Measurements from ENCODE around the gene FBXO41.

Gene FBXO41

DNA sequence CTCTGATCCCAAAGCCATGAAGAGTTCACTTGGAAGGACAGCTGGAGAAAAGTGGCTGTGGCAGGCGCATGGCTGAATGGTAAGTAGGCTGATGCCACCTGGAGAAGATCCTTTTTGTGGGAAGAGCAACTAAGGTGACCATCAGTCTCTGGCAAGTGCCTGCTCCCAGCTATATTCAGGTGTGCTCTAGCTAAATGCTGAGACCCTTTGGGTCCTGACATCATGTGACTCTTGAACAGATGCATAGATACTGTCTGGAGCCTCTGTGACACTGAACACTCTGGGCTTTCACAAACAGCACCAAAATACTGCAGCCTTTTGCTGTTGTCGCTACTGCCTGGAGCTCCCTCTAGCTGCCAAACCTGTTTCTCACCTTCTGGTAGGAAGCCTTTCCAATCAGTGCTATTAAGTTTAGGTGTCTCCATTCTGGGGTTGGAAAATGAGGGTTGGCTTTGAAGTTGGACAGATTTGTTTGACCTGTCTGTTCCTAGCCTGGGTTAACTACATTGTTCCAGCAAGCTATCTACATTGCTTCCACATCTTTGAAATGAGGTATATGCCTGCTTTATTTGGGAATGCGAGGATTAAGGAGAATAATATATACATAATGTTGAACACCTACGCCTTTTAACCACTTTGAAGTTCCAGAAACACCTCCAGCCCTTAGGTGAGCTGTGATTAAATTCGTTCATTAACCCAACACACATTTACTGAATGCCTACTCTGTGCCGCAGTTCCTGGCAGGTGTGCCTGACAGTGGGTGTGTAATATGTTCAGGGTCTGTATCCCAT lies 6.0 kb upstream of the FBXO41 start:
- DNase-seq (ENCODE audit: low spot score), result peak; percentile 39

DNA sequence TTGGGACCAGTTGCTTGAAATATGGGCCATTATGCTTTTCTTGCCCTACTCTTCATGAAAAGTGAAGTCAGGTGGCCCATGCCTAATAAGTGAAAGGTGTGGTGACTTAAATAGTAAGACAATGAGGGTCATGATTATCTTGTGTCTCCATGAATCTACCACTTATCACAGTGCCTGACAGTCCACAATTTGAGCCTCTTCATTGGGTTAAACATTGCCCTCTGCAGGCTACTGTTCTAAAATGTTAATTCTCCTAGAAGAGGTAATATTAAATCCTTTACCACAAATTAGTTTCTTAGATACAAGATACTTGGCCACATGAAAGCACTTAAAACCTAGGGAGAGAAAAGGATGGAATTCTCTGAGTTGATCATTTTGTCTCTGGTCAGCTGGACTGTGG lies 5.0 kb upstream of the FBXO41 start:
- DNase-seq (ENCODE audit: low spot score), result no peak

DNA sequence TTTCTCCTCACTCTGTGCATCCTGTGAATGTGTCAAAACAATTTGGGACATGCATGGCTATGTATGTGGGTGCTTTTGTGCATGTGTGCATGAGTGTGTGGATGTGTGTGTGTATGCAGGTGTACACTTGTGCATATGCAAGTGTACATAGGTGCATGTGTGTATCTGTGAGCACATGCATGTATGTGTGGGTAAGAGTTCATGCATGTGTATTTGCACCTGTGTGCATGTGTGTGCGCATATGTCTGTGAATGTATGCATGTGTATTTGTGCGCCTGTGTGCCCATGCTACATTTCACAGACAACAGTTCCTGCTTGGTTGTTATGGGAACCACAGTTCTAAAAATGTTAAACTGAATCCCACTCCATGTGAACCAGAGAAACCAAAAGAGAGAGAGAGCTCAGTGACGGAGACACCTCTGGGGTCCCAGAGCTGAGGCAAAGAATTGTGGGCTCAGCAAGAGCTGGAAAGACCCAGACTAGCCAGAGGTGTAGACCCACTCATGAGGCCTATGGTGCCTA lies 1.9 kb upstream of the FBXO41 start:
- no peak for DNase-seq (ENCODE audit: low spot score)

DNA sequence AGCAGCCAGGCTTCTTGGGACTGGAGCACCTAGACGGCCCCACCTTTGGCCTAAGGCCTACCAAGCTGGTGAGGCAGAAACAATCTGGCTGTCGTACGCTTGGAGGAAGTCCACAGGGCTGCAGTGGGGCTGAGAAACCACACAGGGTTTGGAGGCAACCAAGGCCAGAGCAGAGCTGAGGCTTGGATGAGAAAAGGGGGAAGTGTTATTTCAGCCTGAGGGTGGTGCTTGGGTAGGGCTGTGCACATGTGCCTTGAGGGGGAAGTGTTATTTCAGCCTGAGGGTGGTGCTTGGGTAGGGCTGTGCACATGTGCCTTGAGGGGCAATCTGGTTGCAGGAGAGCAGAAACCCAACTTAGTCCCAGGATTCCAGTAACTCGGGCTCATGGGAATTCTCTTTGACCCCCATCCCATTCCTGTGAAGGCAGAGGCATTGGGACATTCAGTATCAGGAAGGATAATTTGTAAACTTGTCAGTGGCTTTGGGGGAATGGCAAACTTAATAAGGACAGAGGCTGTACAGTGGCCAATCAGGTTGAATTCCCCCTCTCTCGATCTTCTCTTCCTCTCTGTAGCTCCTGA lies 971 bp upstream of the FBXO41 start:
- no peak for DNase-seq (ENCODE audit: low spot score)

DNA sequence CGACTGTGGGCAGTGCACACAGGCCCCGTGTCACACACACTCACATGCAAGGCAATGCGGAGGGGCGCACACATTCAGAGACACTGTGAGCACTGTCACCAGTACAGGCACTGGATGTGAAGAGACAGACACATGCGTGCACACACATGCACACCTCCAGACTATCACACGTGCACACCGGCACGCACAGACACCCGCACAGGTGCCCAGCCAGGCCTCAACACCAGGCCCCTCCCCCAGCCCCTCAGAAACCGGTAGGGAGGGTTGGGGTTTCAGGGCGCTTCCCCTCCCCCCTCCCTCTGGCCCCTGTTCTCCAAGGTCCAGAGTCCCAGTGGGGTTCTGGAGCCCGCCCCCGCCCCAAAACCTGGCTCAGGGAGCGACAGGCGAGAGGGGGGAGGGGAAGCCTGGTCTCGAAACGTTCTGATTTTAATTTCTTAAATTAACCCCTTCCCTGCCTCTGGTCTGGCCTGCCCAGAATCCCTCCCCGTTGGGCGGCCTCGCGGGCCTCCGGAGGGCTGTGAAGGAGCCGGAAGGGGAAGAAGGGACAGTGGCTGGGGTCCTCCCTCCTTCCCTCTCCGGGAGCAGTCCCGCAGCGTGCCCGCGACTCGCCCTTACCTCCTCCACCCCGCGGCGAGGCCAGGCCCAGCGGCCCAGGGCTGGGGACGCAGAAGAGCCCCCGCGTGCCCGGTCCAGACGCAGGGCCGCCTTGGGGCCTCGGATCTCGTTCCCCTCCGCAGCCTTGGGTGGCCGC lies 558 bp downstream of the FBXO41 start:
- DNase-seq (ENCODE audit: low spot score), result no peak

DNA sequence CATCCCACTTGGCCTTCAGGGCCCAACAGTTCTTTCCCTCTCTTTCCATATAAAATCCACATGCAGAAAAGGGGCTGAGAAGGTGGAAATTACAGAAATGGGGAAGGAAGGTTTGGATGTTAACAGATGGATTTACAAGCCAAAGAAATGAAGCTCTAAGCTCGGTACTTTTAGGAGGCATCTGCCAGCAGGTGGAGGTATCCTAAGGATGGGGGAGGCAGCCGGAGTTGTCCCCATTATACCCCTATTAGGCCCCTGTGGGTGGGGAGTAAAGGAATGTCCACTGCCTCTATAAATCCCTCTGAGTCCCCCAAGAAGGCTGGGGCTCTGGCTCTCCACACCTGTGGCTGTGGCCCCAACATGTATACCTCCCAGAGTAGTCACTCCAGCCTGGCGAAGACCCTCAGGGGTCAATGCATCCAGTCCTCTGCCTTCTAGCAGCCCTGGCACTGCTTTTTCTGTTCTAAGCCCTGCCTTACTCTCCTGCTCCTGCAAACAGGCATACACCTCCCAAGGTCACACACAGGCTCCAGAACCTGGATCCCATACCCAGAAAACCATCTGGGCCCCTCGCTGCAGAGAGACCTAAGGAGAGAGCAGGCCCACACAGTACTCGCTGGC lies 1.2 kb downstream of the FBXO41 start:
- DNase-seq (ENCODE audit: low spot score), result no peak

DNA sequence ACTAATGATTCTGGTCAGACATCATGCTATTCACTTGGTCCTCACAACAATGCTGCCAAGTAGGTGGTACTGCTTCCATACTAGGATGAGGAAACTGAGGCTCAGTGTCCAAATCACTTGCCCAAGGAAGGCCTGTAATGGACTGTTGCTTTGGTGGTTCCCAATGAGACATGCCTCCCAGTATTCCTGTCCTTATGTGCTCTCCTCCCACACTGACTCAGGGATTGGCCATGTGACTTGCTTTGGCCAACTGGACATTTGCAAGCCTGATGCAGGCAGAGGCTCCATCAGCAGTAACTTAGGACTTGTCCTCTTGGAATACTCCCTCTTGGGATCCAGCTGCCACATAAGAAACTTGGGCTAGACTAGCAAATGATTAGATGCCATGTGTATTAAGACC lies 3.0 kb downstream of the FBXO41 start:
- no peak for DNase-seq (ENCODE audit: low spot score)

- no peak for DNase-seq (ENCODE audit: low spot score)
Measured at GRCh38 chr2:73279852-73280251, 4.4 kb downstream of the FBXO41 start.

- no peak for DNase-seq (ENCODE audit: low spot score)
Measured at GRCh38 chr2:73272270-73272669, 12.0 kb downstream of the FBXO41 start.

DNA sequence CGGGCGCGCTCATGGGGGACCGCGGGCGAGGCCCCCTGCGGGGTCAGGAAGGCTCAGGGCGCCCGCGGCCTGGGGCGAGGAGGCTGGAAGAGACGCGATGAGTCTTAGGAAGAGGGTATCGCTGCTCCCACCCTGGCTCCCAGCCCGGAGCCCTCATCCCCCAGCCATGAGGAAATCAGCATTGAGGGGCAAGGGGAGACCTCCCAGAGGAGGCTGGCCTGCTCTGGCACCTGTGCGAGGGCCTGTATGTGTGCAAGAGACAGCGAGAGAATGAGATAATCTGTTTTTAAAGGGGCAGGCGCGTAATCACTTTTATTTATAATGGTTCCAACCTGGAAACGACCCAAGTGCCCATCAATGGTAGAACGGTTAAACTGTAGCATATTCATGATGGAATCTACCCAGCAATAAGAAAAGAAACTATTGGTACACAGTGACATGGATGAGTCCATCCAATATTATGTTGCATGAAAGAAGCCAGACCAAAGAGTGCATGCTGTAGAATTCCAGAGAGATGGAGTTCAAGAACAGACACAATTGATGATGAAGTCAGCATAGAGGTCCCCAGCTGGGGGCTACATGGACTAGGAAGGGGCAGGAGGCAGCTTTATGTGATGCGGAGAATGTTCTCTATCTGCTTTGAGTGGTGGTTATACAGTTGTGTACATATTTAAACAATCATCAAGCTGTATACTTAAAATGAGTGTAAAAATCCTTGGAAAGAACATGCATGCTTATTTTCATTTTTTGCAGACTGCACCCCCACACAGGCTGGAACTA lies 14.4 kb downstream of the FBXO41 start:
- DNase-seq (ENCODE audit: low spot score), result no peak

GRCh38 chr2:73268830-73269685 lies 15.2 kb downstream of the FBXO41 start:
- DNase-seq (ENCODE audit: low spot score), result peak; percentile 85

DNA sequence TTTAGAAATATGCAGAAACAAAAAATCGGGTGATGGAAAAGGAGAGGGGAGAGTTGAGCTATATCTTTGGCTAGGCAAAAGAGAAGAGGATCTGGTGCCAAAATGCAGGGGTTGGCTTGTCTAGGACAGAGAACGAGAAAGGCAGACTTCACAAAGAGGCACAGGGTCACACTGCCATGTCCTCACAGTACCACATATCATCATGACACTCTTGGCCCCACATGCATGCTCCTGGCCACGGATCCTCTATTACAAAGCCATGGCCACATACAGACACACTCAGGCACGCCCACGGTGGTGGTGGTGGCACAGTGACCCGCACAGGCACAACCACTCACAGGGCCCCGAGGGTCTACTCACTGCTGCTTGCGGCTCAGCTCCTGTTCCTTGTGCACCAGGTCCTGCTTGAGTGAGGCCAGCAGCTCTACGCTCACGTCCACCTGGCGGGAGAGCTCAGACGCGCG lies 15.9 kb downstream of the FBXO41 start:
- no peak for DNase-seq (ENCODE audit: low spot score)

DNA sequence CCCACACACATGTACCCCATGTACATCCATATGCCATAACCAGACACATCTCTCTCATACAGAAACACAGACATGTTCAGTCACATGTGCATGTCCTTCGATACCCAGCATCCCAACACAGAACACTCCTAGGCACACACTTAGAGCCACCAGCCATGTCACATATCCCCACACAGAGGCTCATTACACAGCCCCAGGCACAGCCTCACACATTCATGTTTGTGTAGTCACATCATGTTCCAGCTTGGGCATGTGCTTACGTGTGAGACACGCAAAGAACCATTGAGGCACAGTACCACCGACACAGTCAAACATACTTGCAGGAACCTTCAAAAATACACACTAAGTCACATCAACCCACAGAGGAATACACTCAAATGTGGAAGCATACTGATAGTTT lies 17.3 kb downstream of the FBXO41 start:
- DNase-seq (ENCODE audit: low spot score), result no peak

GRCh38 chr2:73266061-73266901 lies 18.0 kb downstream of the FBXO41 start:
- no peak for DNase-seq (ENCODE audit: low spot score)

- DNase-seq (ENCODE audit: low spot score), result no peak
Measured at GRCh38 chr2:73265298-73266060, 18.8 kb downstream of the FBXO41 start.

GRCh38 chr2:73264783-73265182 lies 19.5 kb downstream of the FBXO41 start:
- no peak for DNase-seq (ENCODE audit: low spot score)

DNA sequence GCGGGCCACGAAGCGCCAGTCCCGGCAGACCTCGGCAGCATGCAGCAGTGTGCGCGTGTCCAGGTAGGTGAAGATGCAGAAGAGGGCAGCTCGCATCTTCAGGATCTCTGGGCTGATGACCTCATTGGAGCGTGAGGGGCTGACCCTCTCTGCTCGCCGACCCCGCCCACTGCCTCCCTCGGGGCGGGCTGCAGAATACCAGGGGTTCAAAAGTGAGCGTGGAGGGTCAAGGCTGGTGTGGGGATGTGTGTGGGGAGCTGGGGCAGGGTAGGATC lies 20.0 kb downstream of the FBXO41 start:
- no peak for DNase-seq (ENCODE audit: low spot score)

GRCh38 chr2:73263540-73264331 lies 20.5 kb downstream of the FBXO41 start:
- no peak for DNase-seq (ENCODE audit: low spot score)

All from CD4-positive, alpha-beta T cell treated with Interleukin-6 at 100 ng/mL for 8 hours (primary cell).